ENCODE data around the gene PHOX2B.

- TF ChIP-seq POLR2A (IDR thresholded peaks at IDR 0.05; ENCODE audit: borderline replicate concordance, extremely low read depth, insufficient read depth, insufficient read length) = no peak
- no peak for TF ChIP-seq EZH2 (IDR thresholded peaks at IDR 0.05)
- TF ChIP-seq CTCF (IDR thresholded peaks at IDR 0.05 in 2 of 3, conservative IDR thresholded peaks at IDR 0.05 in 1 of 3; ENCODE audit: borderline replicate concordance in 1 of 3, insufficient read depth in 1 of 3, low read depth in 2 of 3, low read length in 2 of 3) = no peak
- TF ChIP-seq JUND (IDR thresholded peaks at IDR 0.05) = no peak
- TF ChIP-seq, protein P1, sequence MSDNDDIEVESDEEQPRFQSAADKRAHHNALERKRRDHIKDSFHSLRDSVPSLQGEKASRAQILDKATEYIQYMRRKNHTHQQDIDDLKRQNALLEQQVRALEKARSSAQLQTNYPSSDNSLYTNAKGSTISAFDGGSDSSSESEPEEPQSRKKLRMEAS (IDR thresholded peaks at IDR 0.05) = no peak
- TF ChIP-seq POLR2AphosphoS5 (IDR thresholded peaks at IDR 0.05; ENCODE audit: low read depth, low read length) = no peak
- TF ChIP-seq TCF7L2 (IDR thresholded peaks at IDR 0.05; ENCODE audit: borderline replicate concordance, extremely low read depth, insufficient read depth, insufficient read length) = no peak
- TF ChIP-seq FOSL1 (IDR thresholded peaks at IDR 0.05; ENCODE audit: low read depth) = no peak
- TF ChIP-seq ZBTB33 (IDR thresholded peaks at IDR 0.05; ENCODE audit: extremely low read depth, insufficient replicate concordance, low read length) = no peak
- no peak for TF ChIP-seq RAD21 (IDR thresholded peaks at IDR 0.05; ENCODE audit: low read depth)
- no peak for TF ChIP-seq EGR1 (IDR thresholded peaks at IDR 0.05; ENCODE audit: low read depth)
- TF ChIP-seq SP1 (IDR thresholded peaks at IDR 0.05; ENCODE audit: low read depth) = no peak
Measured at GRCh38 chr4:41722181-41722580, 26.3 kb downstream of the PHOX2B start.

Measured in HCT116 (cell line).